Measurements from ENCODE around the gene RAB21. TPM values are rescaled to one million over a fixed set of nuclear protein-coding genes. Genes with fewer than 3 reads are reported as not detected.

Gene RAB21
- total RNA-seq, 1 donor from 2014 or later = 91.7 TPM

DNA sequence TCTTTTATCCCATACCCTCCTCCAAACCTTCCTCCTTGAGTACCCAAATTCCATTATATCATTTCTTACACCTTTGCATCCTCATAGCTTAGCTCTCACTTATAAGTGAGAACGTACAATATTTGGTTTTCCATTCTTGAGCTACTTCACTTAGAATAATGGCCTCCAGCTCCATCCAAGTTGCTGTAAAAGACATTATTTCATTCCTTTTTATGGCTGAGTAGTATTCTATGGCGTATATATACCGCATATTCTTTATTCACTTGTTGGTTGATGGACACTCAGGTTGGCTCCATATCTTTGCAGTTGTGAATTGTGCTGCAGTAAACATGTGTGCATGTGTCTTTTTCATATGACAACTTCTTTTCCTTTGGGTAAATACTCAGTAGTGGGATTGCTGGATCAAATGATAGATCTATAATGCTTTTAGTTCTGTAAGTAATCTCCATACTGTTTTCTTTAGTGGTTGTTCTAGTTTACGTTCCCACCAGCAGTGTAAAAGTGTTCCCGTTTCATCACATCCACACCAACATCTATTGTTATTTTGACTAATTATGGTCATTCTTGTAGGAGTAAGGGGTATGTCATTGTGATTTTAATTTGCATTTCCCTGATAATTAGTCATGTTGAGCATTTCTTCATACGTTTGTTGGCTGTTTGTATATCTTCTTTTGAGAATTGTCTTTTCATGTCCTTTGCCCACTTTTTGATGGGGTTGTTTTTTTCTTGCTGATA is 10.1 kb downstream of the RAB21 start:
- DNase-seq = peak; percentile 23
- peaks cover 55% of the 10 kb centered on the region for H3K36me3 Mint-ChIP-seq (ENCODE audit: low read depth)
- intact Hi-C loops (cut with micrococcal nuclease) = no loop called here
- no peak overlapping the region for H3K27ac Mint-ChIP-seq
- no peak overlapping the region for H3K4me3 Mint-ChIP-seq
- H3K4me1 Mint-ChIP-seq = peaks cover 35% of the 10 kb centered on the region
- H3K27me3 Mint-ChIP-seq = no peaks in the 10 kb centered on the region
- peaks cover 16% of the 10 kb centered on the region for H3K9me3 Mint-ChIP-seq

DNA sequence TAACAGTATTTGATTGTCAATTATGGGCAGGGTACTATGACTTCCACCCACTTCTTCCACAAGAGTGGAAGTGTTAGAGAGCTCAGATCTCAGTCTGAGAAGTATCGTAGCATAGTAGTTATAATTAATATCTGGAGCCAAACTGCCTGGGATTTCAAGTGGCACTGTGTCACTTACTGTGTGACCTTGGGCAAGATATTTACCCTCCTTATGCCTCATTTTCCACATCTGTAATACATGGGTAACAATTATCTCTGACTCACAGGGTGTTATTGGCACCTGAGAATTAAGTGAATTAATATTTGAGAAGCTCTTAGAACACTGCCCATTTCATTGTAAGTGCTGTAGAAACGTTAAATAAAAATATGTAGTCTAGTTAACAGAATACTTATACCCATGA is 11.5 kb downstream of the RAB21 start:
- intact Hi-C loops (cut with micrococcal nuclease) = no loop called here
- Mint-ChIP-seq H3K27ac (no peak overlapping the region), H3K4me3 (no peak overlapping the region), H3K27me3 (no peaks in the 10 kb centered on the region), H3K9me3 (peaks cover 16% of the 10 kb centered on the region), H3K4me1 (peaks cover 32% of the 10 kb centered on the region), H3K36me3 (ENCODE audit: low read depth) (peaks cover 53% of the 10 kb centered on the region)
- DNase-seq = no peak

DNA sequence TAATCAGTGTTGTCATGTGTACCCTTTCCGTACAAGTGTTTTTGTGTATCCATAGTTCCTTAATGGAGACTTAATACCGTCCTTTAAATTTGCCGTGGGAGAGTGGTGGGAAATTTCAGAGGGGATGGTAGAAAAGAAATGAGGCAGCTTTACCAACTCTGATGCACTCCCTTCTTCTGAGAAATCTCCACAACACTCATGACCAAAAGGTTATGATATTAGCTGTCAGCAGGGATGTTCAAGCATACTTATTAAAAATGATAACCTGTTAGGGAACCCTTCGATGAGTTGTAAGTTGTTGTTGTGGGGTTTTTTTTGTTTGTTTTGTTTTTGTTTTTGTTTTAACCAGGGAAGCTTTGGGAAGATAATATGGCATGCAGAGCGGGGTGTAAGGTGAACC is 12.5 kb downstream of the RAB21 start:
- Mint-ChIP-seq H3K9me3 (peaks cover 16% of the 10 kb centered on the region), H3K36me3 (ENCODE audit: low read depth) (peaks cover 59% of the 10 kb centered on the region), H3K27ac (no peak overlapping the region), H3K4me3 (no peak overlapping the region), H3K4me1 (peaks cover 32% of the 10 kb centered on the region), H3K27me3 (no peaks in the 10 kb centered on the region)
- intact Hi-C loops (cut with micrococcal nuclease) = no loop called here
- DNase-seq = no peak

DNA sequence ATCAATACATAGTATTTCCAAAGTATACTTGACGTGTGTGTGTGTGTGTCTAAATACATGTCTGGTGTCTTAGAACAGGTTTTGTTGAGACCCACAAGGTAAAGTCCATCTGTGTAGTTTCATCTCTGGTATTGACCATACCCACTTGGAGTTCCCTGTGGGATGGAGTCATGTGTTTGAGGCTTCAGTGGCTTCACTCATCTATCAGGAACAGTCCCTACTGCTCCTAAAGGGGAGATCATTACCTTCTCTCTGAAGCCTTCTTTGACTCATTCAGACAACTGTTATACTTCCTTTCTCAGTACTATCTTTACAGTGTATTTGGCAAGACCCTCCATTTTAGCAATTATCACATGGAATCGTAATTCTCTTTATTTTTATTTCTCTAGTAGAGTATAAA is 14.2 kb downstream of the RAB21 start:
- intact Hi-C loops (cut with micrococcal nuclease) = no loop called here
- Mint-ChIP-seq H3K4me1 (peaks cover 28% of the 10 kb centered on the region), H3K27me3 (no peaks in the 10 kb centered on the region), H3K4me3 (no peak overlapping the region), H3K9me3 (peaks cover 13% of the 10 kb centered on the region), H3K36me3 (ENCODE audit: low read depth) (peaks cover 58% of the 10 kb centered on the region), H3K27ac (no peak overlapping the region)
- DNase-seq = no peak

DNA sequence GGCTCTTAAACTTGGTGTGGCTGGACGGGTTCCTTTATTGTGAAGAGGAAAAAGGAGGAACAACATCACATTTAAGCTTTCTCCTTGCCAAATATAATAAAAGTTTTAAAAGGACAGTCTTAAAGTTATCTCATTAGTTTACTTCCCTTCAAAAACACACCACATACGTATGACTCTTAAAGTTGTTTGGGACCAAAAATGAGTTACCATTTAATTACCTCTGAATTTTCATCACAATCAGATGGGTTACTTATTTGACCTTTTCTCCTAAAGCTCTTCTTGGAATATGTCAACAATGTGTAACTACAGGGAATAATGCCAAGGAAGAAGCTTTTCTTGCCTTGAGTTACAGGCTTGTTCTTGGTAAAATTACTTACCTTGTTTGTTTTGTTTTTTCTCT is 16.4 kb downstream of the RAB21 start:
- intact Hi-C loops (cut with micrococcal nuclease) = no loop called here
- H3K27ac Mint-ChIP-seq = no peak overlapping the region
- H3K4me1 Mint-ChIP-seq = peaks cover 16% of the 10 kb centered on the region
- H3K36me3 Mint-ChIP-seq (ENCODE audit: low read depth) = peaks cover 51% of the 10 kb centered on the region
- no peaks in the 10 kb centered on the region for H3K9me3 Mint-ChIP-seq
- no peak overlapping the region for H3K4me3 Mint-ChIP-seq
- no peak for DNase-seq
- H3K27me3 Mint-ChIP-seq = no peaks in the 10 kb centered on the region

DNA sequence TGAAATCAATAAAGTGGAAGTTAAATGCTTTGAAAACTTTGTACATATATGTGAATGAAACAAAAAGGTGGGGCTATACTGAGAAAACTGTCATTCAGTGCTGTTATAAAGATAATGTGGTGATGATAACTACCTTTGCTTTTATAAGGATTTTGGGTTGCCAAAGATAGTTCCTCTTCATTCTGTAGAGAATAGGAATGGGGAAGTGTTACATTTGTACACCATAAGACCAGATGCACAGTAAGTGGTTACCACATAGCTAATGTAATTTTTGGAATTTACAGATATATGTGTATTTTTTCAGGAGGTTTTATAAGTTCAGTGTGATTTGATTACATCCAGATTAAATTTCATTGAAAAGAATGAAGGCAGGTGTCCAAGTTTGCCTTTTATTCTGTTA is 18.1 kb downstream of the RAB21 start:
- H3K4me3 Mint-ChIP-seq = no peak overlapping the region
- no peak overlapping the region for H3K27ac Mint-ChIP-seq
- no peaks in the 10 kb centered on the region for H3K27me3 Mint-ChIP-seq
- no peaks in the 10 kb centered on the region for H3K9me3 Mint-ChIP-seq
- peaks cover 7% of the 10 kb centered on the region for H3K4me1 Mint-ChIP-seq
- H3K36me3 Mint-ChIP-seq (ENCODE audit: low read depth) = peaks cover 42% of the 10 kb centered on the region
- no peak for DNase-seq
- intact Hi-C loops (cut with micrococcal nuclease) = no loop called here

DNA sequence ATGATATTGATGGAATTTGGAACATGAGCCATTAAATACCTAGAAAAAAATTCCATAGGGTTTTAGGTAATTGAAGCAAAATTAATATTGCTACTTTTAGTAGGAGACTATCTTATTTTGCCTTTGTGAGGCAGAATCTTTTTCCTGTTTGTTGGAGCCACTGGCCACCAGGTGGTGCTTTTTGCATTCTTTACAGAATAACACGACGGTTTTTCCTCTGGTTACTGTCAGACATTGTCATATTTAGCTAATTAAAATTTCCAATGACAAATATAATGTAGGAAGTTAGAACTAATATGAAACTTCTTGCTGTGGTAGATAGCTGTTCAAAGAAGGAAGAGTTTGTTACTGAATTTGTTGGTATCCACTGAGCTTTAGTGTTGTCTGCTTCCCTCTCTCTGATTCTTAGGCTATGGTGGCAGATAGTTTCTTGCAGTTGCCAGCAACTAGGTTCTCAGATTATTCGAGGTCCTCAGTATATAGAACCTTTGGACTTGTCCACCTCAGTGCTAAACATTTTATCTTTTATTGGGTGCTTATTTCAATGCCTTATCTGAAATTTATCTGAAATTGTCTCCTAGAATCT is 25.7 kb downstream of the RAB21 start:
- no peak overlapping the region for H3K4me3 Mint-ChIP-seq
- peaks cover 16% of the 10 kb centered on the region for H3K36me3 Mint-ChIP-seq (ENCODE audit: low read depth)
- intact Hi-C loops (cut with micrococcal nuclease) = loop anchor here (1.0 to 2.0 kb wide), 2 partner anchors 60 to 158 kb away; partner anchors contain the start of gene TPH2
- DNase-seq = peak; percentile 80
- no peaks in the 10 kb centered on the region for H3K27me3 Mint-ChIP-seq
- H3K9me3 Mint-ChIP-seq = no peaks in the 10 kb centered on the region
- no peak overlapping the region for H3K27ac Mint-ChIP-seq
- H3K4me1 Mint-ChIP-seq = peaks cover 3% of the 10 kb centered on the region

DNA sequence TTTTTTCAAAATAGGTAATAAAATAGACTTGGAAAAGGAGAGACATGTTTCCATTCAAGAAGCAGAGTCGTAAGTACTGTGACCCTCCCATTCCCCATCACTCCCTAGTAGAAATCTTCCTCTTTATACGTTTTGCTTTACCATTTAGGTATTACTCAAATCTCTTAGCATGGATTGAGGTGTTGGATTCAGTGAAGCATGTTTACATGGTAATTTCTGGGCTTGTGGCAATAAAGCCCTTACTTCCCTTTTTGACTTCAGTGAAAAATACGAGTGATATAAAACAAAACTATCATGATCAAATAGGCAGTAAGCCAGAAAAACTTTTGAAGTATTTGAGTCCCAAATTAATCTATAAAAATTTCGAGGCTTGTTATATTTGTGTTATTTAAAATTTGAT is 27.4 kb downstream of the RAB21 start:
- H3K9me3 Mint-ChIP-seq = no peaks in the 10 kb centered on the region
- H3K27me3 Mint-ChIP-seq = no peaks in the 10 kb centered on the region
- H3K4me3 Mint-ChIP-seq = no peak overlapping the region
- no peak overlapping the region for H3K27ac Mint-ChIP-seq
- H3K4me1 Mint-ChIP-seq = peaks cover 8% of the 10 kb centered on the region
- DNase-seq = no peak
- H3K36me3 Mint-ChIP-seq (ENCODE audit: low read depth) = peaks cover 25% of the 10 kb centered on the region
- intact Hi-C loops (cut with micrococcal nuclease) = no loop called here

DNA sequence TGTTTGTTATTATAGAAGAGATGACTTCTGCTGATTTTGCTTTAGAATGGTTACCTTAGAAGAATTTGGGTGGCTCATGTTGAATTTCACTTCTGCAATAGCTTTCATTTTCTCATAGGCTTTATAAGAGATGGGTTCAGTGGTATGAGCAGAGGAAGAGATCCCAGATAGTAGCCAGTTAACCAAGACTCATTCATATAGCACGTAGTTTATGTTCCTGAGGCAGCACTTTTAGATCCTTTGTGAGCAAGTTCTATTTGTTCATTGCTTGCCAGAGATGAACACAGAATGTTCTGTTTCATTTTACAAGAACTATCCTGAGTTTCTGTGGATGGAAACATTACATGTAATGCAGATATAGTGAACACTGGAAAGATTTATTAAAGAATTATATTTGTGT is 32.2 kb downstream of the RAB21 start:
- Mint-ChIP-seq H3K27me3 (no peaks in the 10 kb centered on the region), H3K9me3 (no peaks in the 10 kb centered on the region), H3K4me3 (no peak overlapping the region), H3K27ac (no peak overlapping the region), H3K4me1 (peaks cover 11% of the 10 kb centered on the region), H3K36me3 (ENCODE audit: low read depth) (peaks cover 36% of the 10 kb centered on the region)
- DNase-seq = no peak
- intact Hi-C loops (cut with micrococcal nuclease) = no loop called here

DNA sequence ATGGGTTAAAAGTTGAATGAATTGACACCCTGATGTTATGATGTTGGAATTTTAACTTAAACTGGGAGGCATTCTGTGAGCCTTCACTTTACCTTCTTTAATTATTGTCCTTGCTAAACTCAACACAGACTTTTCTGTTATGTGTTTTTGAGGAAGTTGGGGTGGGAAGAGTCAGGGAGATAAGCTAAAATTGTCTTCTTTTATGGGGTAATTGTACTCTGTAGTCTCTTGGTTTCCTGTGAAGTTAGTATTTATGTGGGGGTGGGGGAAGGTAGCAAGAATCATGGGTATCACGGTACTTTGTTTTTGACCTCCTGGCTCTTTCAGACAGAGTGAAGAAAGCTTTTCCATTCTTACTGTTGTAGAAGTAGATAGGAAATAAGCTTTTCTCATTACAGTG is 32.9 kb downstream of the RAB21 start:
- Mint-ChIP-seq H3K36me3 (ENCODE audit: low read depth) (peaks cover 36% of the 10 kb centered on the region), H3K4me1 (peaks cover 11% of the 10 kb centered on the region), H3K27me3 (no peaks in the 10 kb centered on the region), H3K27ac (no peak overlapping the region), H3K9me3 (no peaks in the 10 kb centered on the region), H3K4me3 (no peak overlapping the region)
- intact Hi-C loops (cut with micrococcal nuclease) = no loop called here
- DNase-seq = no peak

DNA sequence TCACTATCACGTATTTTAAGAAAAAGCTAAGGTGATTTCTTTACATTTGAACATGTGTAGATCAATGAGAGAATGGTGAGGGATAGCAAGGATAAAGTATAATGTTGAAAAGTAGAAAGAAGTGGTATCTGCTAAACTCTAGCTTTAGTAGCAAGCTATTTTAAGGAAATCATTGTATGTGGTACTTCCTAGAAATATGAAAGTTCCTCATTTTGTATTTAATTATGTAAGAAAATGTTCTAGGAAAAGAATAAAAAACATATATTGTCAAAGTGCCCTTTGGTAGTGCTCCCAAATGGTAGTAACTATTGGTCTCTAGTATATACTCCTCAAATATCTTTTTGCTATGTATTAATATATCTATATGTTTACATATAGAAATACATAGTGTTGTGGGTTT is 35.7 kb downstream of the RAB21 start:
- Mint-ChIP-seq H3K9me3 (no peaks in the 10 kb centered on the region), H3K4me1 (peaks cover 11% of the 10 kb centered on the region), H3K4me3 (no peak overlapping the region), H3K36me3 (ENCODE audit: low read depth) (peaks cover 25% of the 10 kb centered on the region), H3K27me3 (no peaks in the 10 kb centered on the region), H3K27ac (no peak overlapping the region)
- DNase-seq = no peak
- intact Hi-C loops (cut with micrococcal nuclease) = no loop called here

DNA sequence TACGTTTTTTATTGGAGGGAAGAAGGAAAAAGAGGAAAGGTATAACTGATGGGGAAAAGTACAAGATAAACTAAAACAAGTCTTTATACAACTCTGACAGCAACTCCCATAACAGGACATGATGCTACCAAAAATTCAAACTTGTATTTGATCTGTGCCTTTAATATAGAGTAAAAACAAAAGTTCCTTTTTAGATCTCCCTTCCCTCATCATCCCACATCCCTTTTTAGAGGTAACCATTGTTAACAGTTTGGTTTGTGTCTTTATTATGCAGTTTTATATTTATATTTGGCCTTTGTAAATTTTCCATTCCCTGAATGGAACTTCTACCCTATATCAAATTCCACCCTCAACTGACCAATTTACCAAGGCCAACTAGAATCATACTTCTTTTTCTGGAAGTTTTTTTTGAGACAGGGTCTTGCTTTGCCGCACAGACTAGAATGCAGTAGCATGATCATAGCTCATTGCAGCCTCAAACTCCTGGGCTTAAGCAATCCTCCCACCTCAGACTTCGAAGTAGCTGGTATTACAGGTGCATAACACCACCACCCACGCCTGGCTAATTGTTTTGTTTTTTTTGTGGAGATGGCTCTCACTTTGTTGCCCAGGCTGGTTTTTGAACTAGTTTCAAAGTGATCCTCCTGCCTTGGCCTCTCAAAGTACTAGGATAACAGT is 36.9 kb downstream of the RAB21 start:
- H3K27me3 Mint-ChIP-seq = no peaks in the 10 kb centered on the region

DNA sequence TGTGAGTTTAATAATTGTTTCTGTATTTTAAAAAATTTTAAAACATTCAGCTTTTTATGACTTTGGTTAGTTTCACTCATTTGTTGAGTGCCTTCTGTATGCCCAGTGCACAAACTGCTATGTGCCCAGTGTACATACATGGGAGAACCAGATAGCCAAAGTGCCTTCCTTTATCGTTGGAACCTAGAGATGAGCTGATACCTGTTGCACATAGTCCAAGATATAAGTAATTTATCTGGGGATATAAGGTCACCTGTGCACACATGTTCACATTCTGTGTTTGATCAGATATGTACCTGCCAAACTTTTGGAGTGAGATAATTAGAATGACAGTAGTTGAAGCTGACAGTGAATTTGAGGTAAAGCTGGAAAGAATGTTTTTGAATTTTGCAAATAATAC is 37.9 kb downstream of the RAB21 start:
- no peaks in the 10 kb centered on the region for H3K9me3 Mint-ChIP-seq
- H3K4me1 Mint-ChIP-seq = peaks cover 3% of the 10 kb centered on the region
- no peaks in the 10 kb centered on the region for H3K27me3 Mint-ChIP-seq
- H3K36me3 Mint-ChIP-seq (ENCODE audit: low read depth) = peaks cover 14% of the 10 kb centered on the region
- intact Hi-C loops (cut with micrococcal nuclease) = no loop called here
- no peak overlapping the region for H3K27ac Mint-ChIP-seq
- H3K4me3 Mint-ChIP-seq = no peak overlapping the region
- no peak for DNase-seq

More for the DNA sequence above, 36.9 kb downstream of the RAB21 start:
- no peak overlapping the region for H3K27ac Mint-ChIP-seq
- intact Hi-C loops (cut with micrococcal nuclease) = no loop called here
- H3K4me1 Mint-ChIP-seq = peaks cover 9% of the 10 kb centered on the region
- no peaks in the 10 kb centered on the region for H3K9me3 Mint-ChIP-seq
- no peak overlapping the region for H3K4me3 Mint-ChIP-seq
- no peak for DNase-seq
- H3K36me3 Mint-ChIP-seq (ENCODE audit: low read depth) = peaks cover 20% of the 10 kb centered on the region

DNA sequence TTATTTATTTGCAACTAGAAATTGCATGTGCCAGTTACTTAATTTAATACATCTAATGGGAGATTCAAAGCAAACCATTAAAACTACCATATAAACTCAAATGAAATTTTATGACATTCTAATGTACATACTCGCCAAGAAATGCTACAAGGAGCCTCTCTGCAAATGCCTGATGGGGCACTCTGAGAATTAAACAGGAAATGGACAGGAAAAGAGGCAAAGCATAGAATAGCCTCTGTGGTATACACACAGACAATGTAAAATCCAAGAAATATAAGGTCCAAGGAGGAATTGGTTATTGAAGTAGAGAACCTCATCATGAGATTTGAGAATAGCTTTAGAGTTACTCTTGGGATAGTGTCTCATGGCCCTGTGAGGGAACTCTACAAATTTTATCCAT is 41.2 kb downstream of the RAB21 start:
- Mint-ChIP-seq H3K9me3 (no peaks in the 10 kb centered on the region), H3K36me3 (ENCODE audit: low read depth) (peaks cover 2% of the 10 kb centered on the region), H3K4me1 (no peaks in the 10 kb centered on the region), H3K4me3 (no peak overlapping the region), H3K27ac (no peak overlapping the region), H3K27me3 (peaks cover 1% of the 10 kb centered on the region)
- DNase-seq = no peak
- intact Hi-C loops (cut with micrococcal nuclease) = no loop called here

All from activated CD4-positive, alpha-beta T cell treated with anti-CD3 and anti-CD28 coated beads, Interleukin-2, amount 10 ng/mL, durations not matched to agents 24 days and 14 days (primary cell).